WI38 (cell line): ENCODE results near the gene ELMO2.

Source experiments
- H3K4me3 ChIP-seq: 2 replicates; pipeline ENCODE4 v1.5.1; 2011; ENCODE audit warnings: low read depth, mild to moderate bottlenecking, control low read depth, low read length
- TF ChIP-seq, protein P1 (sequence below): IDR thresholded peaks from 2 replicates; pipeline ENCODE4 v1.5.1; 2012; ENCODE audit warnings: low read depth, mild to moderate bottlenecking, control low read depth, low read length

The ELMO2 gene

GRCh38 chr20:46361811-46362210, 44.6 kb downstream of the ELMO2 start:
- TF ChIP-seq, protein P1, sequence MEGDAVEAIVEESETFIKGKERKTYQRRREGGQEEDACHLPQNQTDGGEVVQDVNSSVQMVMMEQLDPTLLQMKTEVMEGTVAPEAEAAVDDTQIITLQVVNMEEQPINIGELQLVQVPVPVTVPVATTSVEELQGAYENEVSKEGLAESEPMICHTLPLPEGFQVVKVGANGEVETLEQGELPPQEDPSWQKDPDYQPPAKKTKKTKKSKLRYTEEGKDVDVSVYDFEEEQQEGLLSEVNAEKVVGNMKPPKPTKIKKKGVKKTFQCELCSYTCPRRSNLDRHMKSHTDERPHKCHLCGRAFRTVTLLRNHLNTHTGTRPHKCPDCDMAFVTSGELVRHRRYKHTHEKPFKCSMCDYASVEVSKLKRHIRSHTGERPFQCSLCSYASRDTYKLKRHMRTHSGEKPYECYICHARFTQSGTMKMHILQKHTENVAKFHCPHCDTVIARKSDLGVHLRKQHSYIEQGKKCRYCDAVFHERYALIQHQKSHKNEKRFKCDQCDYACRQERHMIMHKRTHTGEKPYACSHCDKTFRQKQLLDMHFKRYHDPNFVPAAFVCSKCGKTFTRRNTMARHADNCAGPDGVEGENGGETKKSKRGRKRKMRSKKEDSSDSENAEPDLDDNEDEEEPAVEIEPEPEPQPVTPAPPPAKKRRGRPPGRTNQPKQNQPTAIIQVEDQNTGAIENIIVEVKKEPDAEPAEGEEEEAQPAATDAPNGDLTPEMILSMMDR = no peak
- no peak overlapping the region for H3K4me3 ChIP-seq

DNA sequence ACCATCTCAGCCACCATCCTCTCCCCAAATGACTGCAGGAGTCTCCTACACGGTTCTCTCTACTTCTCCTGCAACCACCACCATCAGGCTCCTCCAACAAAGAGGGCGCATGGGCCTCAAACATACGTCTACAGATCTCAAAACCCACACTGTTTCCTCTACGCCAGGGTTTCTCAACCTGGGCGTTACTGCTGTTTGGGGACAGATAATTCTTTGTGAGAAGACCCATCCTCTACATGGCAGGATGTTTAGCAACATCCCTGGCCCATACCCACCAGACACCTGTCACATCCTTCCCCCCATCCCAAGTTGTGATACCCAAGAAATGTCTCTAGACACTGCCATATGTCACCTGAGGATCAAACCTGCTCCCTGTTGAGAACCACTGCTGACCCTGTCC, 45.0 kb downstream of the ELMO2 start:
- TF ChIP-seq, protein P1 = no peak
- H3K4me3 ChIP-seq = no peak overlapping the region

DNA sequence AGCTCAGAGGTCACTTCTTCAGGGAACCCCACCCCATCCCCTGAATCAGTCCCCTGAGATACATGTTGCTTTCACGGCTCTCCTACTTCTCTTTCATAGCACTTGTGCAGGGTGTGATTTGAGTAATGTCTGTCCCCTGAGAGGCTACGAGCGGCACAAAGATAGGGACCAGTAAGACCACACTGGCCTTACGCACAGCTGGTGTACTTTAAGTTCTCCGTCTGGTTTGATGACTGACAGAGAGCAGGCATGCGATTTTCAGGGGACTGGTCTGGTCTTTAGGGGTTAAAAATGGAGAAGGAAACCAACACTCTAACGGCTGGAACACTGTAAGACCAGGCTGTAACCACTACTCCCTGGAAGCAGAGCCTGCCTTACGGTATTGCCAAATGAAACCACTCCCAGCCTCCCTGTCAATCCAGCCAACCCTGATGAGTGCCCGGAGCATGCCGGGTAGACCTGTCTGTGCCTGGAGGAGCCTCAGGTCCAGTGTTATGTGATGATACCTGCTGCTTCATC, 47.1 kb downstream of the ELMO2 start:
- no peak overlapping the region for H3K4me3 ChIP-seq
- TF ChIP-seq, protein P1 = no peak

- no peak overlapping the region for H3K4me3 ChIP-seq
- TF ChIP-seq, protein P1 = no peak
These were observed 47.9 kb downstream of the ELMO2 start for GRCh38 chr20:46358346-46359058.

GRCh38 chr20:46357030-46357514, 49.3 kb downstream of the ELMO2 start:
- no peak overlapping the region for H3K4me3 ChIP-seq
- TF ChIP-seq, protein P1 = no peak

GRCh38 chr20:46356195-46357029, 50.0 kb downstream of the ELMO2 start:
- H3K4me3 ChIP-seq = no peak overlapping the region
- TF ChIP-seq, protein P1 = no peak

- TF ChIP-seq, protein P1 = no peak
- H3K4me3 ChIP-seq = no peak overlapping the region
These were observed 50.6 kb downstream of the ELMO2 start for GRCh38 chr20:46355778-46356177.
